ENCODE measurements around the gene SPATC1L. TPM values are rescaled to one million over a fixed set of nuclear protein-coding genes. Genes with fewer than 3 reads are reported as not detected.
"Not testable (repeated sequence)": the region's sequence is repeated elsewhere in the genome, so short reads cannot be mapped to it uniquely, and the experiment has no call there.

The SPATC1L gene
- total and polyA plus RNA-seq, 8 donors = 5.0 to 17.7 (median 12.8) TPM

DNA sequence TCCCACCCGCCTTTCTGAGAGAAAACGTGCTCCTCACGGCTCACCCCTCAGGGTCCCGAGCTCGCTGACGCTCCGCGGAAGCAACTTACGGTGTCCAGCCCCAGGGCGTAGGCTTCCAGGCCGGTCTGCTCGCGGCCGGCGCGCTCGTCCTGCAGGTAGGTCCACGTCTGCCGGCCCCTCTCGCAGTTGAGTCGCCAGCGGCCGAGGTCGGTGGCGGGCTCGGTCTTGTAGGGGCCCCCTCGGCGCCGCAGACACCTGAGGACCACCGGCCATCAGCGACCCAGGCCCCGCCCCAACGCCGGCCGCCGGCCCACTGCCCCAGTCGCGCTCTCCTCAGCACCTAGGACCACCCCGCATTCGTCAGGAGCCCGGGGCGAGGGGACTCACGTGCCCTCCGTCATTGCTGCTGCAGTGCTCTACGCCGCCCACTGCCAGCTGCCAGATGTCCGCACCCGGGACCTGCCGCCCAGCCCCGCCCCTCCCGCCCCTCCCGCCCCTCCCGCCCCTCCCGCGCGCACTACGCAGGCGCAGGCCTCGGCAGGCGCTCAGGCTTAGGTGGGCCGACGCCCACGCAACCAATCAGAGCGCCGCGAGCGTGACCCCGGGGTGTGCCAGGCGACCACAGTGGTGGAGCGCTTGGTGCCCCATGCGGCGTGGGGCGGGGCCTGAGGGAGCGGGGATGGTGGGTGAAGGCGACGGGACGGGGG, 44.2 kb upstream of the SPATC1L start, which contains the start of gene LSS:
LSS (minus strand) TSS at position 430 of the 707 bp plus-strand sequence; CDS start at position 401, 29 bp downstream.
- TF ChIP-seq, protein P1, sequence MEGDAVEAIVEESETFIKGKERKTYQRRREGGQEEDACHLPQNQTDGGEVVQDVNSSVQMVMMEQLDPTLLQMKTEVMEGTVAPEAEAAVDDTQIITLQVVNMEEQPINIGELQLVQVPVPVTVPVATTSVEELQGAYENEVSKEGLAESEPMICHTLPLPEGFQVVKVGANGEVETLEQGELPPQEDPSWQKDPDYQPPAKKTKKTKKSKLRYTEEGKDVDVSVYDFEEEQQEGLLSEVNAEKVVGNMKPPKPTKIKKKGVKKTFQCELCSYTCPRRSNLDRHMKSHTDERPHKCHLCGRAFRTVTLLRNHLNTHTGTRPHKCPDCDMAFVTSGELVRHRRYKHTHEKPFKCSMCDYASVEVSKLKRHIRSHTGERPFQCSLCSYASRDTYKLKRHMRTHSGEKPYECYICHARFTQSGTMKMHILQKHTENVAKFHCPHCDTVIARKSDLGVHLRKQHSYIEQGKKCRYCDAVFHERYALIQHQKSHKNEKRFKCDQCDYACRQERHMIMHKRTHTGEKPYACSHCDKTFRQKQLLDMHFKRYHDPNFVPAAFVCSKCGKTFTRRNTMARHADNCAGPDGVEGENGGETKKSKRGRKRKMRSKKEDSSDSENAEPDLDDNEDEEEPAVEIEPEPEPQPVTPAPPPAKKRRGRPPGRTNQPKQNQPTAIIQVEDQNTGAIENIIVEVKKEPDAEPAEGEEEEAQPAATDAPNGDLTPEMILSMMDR (IDR thresholded peaks at IDR 0.05) = no peak
- peak within 1 kb of the TSS; percentile 97 to 98 for H3K4me3 ChIP-seq
- H3K4me1 ChIP-seq = peaks cover 12 to 52% of the 10 kb centered on the region in 2 donors
- peak; percentile 93 for ATAC-seq
- peak; percentile 91 to 100 (median 98) for DNase-seq
- intact Hi-C loops (cut with DNase I) = no loop called here
- peak within 1 kb of the TSS; percentile 65 to 83 for H3K27ac ChIP-seq
- peaks cover 0 to 12% of the 10 kb centered on the region in 2 donors for H3K36me3 ChIP-seq
- H3K27me3 ChIP-seq = no peaks in the 10 kb centered on the region
- no peaks in the 10 kb centered on the region for H3K9me3 ChIP-seq

DNA sequence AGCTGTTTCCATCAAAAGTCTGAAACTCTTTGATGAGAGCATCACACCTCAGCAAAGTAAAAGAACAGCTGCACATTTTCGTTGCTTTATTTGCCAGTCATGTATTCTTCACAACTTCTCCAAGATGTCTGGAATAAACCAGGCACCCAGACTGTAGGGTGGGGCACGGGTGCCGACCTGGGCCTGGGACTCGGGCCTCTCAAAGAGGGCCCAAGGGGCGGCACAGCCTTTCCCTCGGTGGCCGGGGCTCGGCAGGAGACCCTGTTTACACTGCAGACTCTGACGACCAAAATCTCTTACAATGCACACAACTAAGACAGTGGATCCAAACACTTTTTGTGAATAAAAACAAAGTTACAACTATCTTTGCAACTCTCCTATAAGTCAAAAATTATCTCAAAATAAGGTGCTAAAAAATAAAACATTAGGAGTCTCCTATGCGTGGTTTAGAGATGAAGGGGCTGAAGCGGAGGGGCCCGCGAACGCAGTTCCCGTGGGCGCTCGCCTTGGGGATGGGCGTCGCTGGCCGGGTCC, 43.6 kb upstream of the SPATC1L start:
- DNase-seq (peak in 2 of 4 donors; percentile 14 to 80), ATAC-seq (peak; percentile 25)
- no peaks in the 10 kb centered on the region for H3K27me3 ChIP-seq
- peak overlapping the region; percentile 97 to 98 for H3K4me3 ChIP-seq
- peaks cover 12 to 52% of the 10 kb centered on the region in 2 donors for H3K4me1 ChIP-seq
- peaks cover 0 to 10% of the 10 kb centered on the region in 2 donors for H3K36me3 ChIP-seq
- peak overlapping the region; percentile 65 to 83 for H3K27ac ChIP-seq
- TF ChIP-seq, protein P1 (IDR thresholded peaks at IDR 0.05) = no peak
- intact Hi-C loops (cut with DNase I) = no loop called here
- no peaks in the 10 kb centered on the region for H3K9me3 ChIP-seq

DNA sequence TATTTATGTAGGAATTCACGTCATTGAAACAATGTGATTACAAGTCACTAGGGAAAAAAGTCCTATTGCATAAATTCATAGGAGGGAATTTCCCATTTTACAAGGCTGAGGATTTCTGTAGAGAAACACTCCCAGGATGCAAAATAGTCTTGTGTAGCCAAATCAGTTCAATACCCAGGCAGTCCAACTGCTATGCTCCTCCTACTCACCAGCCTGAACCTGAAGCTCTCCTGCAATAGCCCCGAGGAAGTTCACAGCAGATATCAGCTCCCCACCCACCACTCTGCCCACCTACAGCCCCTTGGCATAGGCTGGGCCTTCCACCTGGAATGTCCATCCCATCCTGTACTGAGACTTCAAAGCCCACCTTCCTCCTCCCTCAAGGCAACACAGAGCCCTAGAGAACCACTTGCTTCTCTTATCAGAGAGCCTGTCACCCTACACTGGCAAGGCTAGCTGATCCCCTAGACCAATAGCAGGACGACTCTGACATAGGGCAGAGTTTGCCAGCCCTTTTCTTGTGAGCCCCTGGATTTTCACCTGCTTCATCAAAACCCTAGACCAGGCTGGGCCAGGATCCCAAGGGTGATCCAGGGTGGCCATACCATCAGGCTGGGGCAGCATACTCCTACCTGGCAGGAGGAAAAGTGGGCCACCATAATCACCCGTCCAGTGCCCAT, 42.8 kb upstream of the SPATC1L start:
- H3K4me1 ChIP-seq = peaks cover 12 to 58% of the 10 kb centered on the region in 2 donors
- H3K9me3 ChIP-seq = no peaks in the 10 kb centered on the region
- peak overlapping the region; percentile 29 to 65 for H3K27ac ChIP-seq
- no peak for DNase-seq
- peak; percentile 29 for ATAC-seq
- H3K4me3 ChIP-seq = peak overlapping the region; percentile 97 to 98
- TF ChIP-seq, protein P1 (IDR thresholded peaks at IDR 0.05) = no peak
- no peaks in the 10 kb centered on the region for H3K27me3 ChIP-seq
- intact Hi-C loops (cut with DNase I) = no loop called here
- peaks cover 0 to 13% of the 10 kb centered on the region in 2 donors for H3K36me3 ChIP-seq

DNA sequence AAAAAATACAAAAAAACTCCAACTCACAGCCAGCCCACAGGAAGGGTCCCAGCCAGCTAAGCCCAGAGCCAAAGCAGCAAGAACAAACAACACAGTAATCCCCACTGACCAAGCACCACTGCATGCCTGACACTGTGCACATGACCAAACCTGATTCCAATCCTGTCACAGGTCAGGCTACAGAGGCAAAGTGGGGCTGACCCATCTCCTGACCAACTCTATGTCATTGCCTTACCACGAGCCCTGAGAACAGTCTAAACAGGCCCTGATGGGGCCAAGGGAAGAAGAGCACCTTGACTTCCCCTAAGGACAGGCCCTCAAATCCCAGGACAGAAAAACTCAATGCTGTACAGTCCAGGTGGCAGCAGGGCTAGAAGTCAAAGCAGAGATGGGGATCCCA, 41.9 kb upstream of the SPATC1L start:
- Histone ChIP-seq H3K27me3 (no peaks in the 10 kb centered on the region), H3K9me3 (no peaks in the 10 kb centered on the region), H3K4me1 (peaks cover 12 to 58% of the 10 kb centered on the region in 2 donors), H3K4me3 (peak overlapping the region in 1 of 2 donors; percentile 98), H3K36me3 (peaks cover 0 to 22% of the 10 kb centered on the region in 2 donors), H3K27ac (no peak overlapping the region)
- ATAC-seq (no peak), DNase-seq (no peak)
- intact Hi-C loops (cut with DNase I) = no loop called here
- TF ChIP-seq, protein P1 (IDR thresholded peaks at IDR 0.05) = no peak

DNA sequence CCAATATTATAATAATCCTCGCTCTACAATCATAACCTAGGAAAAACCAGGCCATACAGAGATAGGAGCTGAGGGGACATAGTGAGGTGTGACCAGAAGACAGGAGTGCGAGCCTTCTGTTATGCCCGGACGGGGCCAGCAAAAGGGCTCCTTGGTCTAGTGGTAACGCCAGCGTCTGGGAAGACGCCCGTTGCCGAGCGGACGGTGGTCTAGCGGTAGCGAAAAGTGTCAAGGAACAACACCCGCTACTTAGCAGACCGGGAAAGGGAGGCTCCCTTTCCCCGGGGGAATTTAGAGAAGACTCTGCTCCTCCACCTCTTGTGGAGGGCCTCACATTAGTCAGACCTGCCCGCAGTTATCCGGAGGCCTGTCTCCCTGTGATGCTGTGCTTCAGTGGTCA, 39.4 kb upstream of the SPATC1L start:
- H3K36me3 ChIP-seq = peaks cover 0 to 45% of the 10 kb centered on the region in 2 donors

More for the DNA sequence above, 39.4 kb upstream of the SPATC1L start:
- intact Hi-C loops (cut with DNase I); H3K27me3 ChIP-seq; H3K9me3 ChIP-seq; ATAC-seq; H3K27ac ChIP-seq; DNase-seq; H3K4me3 ChIP-seq: not testable (repeated sequence)
- H3K4me1 ChIP-seq = peaks cover 12 to 53% of the 10 kb centered on the region in 2 donors
